Midbrain (tissue), 1 donor: ENCODE measurements around the gene TBC1D2B.

Experiments used
- DNase-seq: peaks from one replicate; lab custom pipeline; 2025; lab: John Stamatoyannopoulos, UW

Gene TBC1D2B

GRCh38 chr15:78097667-78098066 is 20.2 kb upstream of the TBC1D2B start:
- DNase-seq = no peak

GRCh38 chr15:78093242-78094020 is 15.9 kb upstream of the TBC1D2B start:
- DNase-seq = no peak

- DNase-seq = no peak
Measured at GRCh38 chr15:78092261-78093041, 14.9 kb upstream of the TBC1D2B start, which contains the start of gene SH2D7. Gene SH2D7, plus strand, starts transcription at chr15:78092561. Its CDS starts 24 bp downstream, at chr15:78092585.

- DNase-seq = no peak
Measured at GRCh38 chr15:78090422-78091063, 13.0 kb upstream of the TBC1D2B start.

GRCh38 chr15:78088773-78089080 is 11.2 kb upstream of the TBC1D2B start:
- no peak for DNase-seq

- DNase-seq = no peak
Measured at GRCh38 chr15:78087951-78088772, 10.7 kb upstream of the TBC1D2B start.

GRCh38 chr15:78085928-78086327 is 8.4 kb upstream of the TBC1D2B start:
- DNase-seq = no peak

GRCh38 chr15:78084449-78084750 is 6.9 kb upstream of the TBC1D2B start:
- DNase-seq = no peak

- DNase-seq = no peak
Measured at GRCh38 chr15:78083687-78084448, 6.4 kb upstream of the TBC1D2B start.

- no peak for DNase-seq
Measured at GRCh38 chr15:78083186-78083585, 5.7 kb upstream of the TBC1D2B start.

- no peak for DNase-seq
Measured at GRCh38 chr15:78082743-78083110, 5.2 kb upstream of the TBC1D2B start.

GRCh38 chr15:78082106-78082742 is 4.7 kb upstream of the TBC1D2B start:
- DNase-seq = no peak

- no peak for DNase-seq
Measured at GRCh38 chr15:78080088-78080460, 2.6 kb upstream of the TBC1D2B start.

GRCh38 chr15:78079298-78080087 is 2.0 kb upstream of the TBC1D2B start:
- DNase-seq = no peak

- DNase-seq = no peak
Measured at GRCh38 chr15:78077871-78078210, 330 bp upstream of the TBC1D2B start.

- DNase-seq = no peak
Measured at GRCh38 chr15:78076231-78077052, 1.1 kb downstream of the TBC1D2B start.

- DNase-seq = peak; percentile 9
Measured at GRCh38 chr15:78075490-78076230, 1.9 kb downstream of the TBC1D2B start.

- DNase-seq = no peak
Measured at GRCh38 chr15:78073046-78073787, 4.3 kb downstream of the TBC1D2B start.
